ENCODE results near the gene NUAK2.
"Not testable (repeated sequence)": the region's sequence is repeated elsewhere in the genome, so short reads cannot be mapped to it uniquely, and the experiment has no call there.

Gene NUAK2

GRCh38 chr1:205321162-205321958 lies at the start of gene NUAK2:
Gene NUAK2, minus strand, starts transcription at chr1:205321745. Its CDS starts 117 bp downstream, at chr1:205321628.
- peak within 1 kb of the TSS; percentile 89 for H3K4me3 ChIP-seq (replicated peaks; ENCODE audit: low read depth, low read length)
- DNase-seq (ENCODE audit: extremely low read depth, low read depth): peak; percentile 48
- peak; percentile 27 for TF ChIP-seq CTCF (IDR thresholded peaks at IDR 0.05; ENCODE audit: low read depth, low read length, missing control alignments)

DNA sequence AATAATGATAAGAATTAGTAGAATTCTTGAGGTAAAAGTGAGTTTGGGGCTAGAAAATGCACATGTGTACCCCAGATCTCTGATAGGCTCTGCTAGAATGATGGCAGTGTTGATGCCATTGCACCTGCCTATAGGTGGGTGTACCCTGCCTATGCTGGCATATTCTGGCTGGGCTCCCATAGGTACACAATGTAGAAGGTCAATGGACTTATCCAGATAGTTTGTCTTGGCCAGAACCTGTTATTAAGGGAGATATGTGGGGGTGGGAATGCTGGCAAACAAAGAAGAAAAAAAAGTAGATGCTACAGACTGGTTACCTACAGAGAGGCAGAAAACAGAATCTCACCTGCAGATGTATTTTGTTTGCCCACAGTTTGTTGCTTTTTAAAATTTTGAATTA lies 49.2 kb upstream of the NUAK2 start:
- H3K4me3 ChIP-seq (replicated peaks; ENCODE audit: low read depth, low read length): no peak overlapping the region
- no peak for TF ChIP-seq CTCF (IDR thresholded peaks at IDR 0.05; ENCODE audit: low read depth, low read length, missing control alignments)
- no peak for DNase-seq (ENCODE audit: extremely low read depth, low read depth)

GRCh38 chr1:205369701-205370123 lies 48.2 kb upstream of the NUAK2 start:
- DNase-seq (ENCODE audit: extremely low read depth, low read depth): no peak
- H3K4me3 ChIP-seq (replicated peaks; ENCODE audit: low read depth, low read length): no peak overlapping the region
- no peak for TF ChIP-seq CTCF (IDR thresholded peaks at IDR 0.05; ENCODE audit: low read depth, low read length, missing control alignments)

DNA sequence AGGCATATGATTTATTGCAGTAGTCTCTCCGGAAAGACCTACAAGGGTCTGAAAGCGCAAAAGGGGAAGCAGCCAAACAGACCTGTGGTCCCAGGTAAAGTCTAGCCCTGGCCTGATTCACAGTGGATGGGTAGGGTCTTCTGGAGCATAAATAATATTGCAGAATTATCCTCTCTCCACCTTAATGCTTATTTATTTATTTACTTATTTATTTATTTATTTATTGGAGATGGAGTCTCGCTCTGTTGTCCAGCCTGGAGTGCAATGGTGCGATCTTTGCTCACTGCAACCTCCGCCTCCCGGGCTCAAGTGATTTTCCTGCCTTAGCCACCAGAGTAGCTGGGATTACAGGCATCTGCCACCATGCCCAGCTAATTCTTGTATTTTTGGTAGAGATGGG lies 46.9 kb upstream of the NUAK2 start:
- no peak for TF ChIP-seq CTCF (IDR thresholded peaks at IDR 0.05; ENCODE audit: low read depth, low read length, missing control alignments)
- DNase-seq (ENCODE audit: extremely low read depth, low read depth): no peak
- no peak overlapping the region for H3K4me3 ChIP-seq (replicated peaks; ENCODE audit: low read depth, low read length)

GRCh38 chr1:205365945-205366463 lies 44.5 kb upstream of the NUAK2 start:
- no peak overlapping the region for H3K4me3 ChIP-seq (replicated peaks; ENCODE audit: low read depth, low read length)
- no peak for TF ChIP-seq CTCF (IDR thresholded peaks at IDR 0.05; ENCODE audit: low read depth, low read length, missing control alignments)
- DNase-seq (ENCODE audit: extremely low read depth, low read depth): no peak

DNA sequence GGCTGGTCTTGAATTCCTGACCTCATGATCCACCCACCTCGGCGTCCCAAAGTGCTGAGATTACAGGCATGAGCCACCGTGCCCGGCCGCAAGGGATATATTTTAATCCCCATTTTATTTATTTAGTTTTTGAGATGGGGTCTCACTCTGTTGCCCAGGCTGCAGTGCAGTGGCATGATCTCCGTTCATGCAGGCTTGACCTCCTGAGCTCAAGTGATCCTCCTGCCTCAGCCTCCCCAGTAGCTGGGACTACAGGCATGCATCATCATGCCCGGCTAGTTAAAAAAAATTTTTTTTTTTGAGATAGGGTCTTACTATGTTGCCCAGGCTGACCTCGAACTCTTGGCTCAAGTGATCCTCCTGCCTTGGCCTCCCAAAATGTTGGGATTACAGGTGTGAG lies 43.5 kb upstream of the NUAK2 start:
- not testable (repeated sequence) for DNase-seq (ENCODE audit: extremely low read depth, low read depth); H3K4me3 ChIP-seq (replicated peaks; ENCODE audit: low read depth, low read length)

DNA sequence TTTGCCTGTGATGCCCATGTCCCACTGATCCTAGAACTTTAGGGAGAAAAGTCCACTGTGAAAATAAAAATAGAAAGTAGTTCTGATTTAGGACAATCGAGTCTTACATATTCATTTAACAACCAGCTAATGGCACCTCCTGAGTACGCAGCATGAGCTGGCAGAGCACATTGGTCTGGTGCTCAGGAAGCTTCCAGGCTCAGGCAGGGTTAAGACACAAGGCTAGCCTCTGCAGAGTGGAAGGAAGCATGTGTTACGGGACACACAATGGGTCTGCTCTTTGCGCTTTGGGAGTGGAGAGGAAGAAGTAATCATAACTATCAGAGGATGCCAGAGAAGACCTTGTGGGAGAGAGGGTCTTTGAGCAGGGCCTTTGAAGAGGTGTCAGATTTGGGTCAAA lies 39.3 kb upstream of the NUAK2 start:
- no peak for DNase-seq (ENCODE audit: extremely low read depth, low read depth)
- TF ChIP-seq CTCF (IDR thresholded peaks at IDR 0.05; ENCODE audit: low read depth, low read length, missing control alignments): no peak
- H3K4me3 ChIP-seq (replicated peaks; ENCODE audit: low read depth, low read length): no peak overlapping the region

All from HFF-Myc (cell line).